NCI-H1436 treated with DMSO at 0.1 percent for 48 hours (cell line): ENCODE data around the gene NOTCH3.

Experiments used
- DNase-seq: peaks from one replicate; lab custom pipeline; 2025; lab: John Stamatoyannopoulos, UW

NOTCH3 gene

DNA sequence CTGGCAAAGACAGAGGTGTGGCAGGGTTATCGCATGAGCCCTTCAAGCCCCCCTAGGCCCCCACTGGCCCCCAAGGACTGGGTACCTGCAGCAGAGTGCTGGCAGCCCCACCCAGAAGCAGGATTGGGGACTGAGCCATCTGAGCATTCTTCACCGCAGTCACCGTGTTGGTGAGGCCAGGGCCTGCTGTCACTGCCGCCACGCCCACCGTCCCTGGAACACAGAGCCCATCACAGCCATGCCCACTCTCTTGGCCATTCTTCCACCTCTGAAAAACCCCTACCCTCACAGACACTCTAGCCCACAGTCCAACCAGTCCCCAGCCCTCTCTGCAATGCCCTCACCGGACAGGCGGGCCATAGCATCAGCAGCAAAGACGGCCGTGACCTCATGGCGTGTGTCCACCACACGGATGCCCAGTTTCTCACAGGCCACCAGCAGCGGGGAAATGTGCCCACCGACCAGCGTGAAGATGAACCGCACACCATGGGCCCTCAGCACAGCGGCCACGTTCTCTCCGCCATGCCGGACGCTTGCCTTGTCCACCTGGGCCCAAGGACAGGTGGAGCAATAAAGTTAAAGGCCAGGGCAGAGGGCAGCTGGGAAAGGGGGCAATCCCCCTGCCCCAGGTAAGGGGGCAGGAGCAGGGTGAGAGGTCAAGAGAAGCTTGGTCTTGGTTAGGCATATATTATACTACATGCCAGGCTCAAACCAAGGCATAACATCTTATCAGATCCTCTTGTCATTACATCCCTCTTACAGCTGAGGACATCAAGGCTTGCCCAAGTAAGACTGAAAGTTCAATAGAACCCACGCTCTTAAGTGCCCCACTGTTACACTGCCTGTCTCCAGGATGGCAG is 77.5 kb downstream of the NOTCH3 start:
- DNase-seq: no peak

DNA sequence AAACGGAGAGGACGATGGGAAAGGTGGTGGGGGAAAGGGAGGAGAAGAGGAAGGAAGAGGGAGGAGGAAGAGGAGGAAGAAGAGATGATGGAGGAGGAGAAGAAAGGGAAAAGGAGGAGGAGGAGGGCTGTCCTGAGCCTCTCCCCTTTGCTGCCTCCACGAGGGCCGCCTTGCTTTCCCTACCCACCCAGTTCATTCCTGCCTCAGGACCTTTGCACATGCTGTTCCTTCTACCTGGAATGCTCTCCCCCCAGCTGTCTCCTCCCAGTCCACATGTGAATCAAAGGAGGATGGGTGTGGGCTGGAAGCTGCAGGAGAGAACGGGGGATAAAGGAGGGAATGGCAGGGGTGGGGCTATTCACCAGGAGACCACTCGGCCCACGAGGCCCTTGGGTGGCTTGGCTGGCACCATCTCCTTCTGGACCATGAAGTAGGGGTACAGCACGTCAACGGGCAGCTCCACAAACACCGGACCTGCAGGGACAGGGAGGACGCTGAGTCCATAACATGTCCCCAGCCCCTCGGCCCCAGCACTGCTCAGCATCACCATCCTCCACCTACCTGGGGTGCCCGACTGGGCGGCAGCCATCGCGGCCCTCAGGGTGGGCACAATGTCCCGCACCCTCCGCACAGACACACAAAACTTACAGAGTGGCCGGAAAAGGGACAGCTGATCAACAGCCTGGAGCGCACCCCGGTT is 78.3 kb downstream of the NOTCH3 start:
- DNase-seq: no peak

DNA sequence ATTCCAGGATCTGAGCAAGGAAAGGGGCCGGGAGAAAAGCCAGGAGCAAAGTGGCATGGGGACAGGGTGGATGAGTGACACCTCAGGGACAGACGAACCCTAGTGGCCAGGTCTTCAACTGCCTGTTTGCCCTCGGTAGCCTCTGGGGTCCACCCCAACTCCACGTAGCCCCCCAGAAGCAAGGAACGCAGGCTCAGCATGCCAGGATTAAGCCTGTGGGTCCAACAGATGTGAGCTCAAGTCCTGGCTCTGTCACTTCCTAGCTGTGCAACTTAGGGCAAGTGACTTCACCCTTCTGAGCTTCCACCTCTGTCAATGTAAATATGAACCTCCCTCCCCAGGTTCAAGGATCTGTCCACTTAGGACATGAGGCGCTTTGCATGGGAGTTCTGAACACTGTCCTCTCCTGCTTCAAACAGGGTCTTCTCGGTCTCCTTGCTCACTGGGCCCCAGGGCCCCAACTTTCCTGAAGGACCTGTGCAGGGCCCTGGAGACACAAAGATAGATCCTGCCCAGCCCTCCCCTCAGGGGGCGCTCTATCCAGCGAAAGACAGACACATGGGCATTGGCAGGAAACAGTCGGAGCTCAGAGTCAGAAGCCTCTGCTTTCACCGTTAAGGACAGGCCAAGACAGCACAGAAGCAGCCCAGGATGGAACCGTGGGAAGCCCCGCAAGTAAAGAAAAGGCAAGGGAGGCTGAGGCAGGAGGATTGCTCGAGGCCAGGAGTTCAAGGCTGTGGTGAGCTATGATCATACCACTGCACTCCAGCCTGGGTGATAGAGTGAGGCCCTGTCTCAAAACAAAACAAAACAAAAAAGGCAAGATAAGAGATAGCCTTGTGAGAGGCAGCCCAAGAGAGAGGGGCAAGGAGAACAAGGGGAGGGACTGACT is 80.4 kb downstream of the NOTCH3 start:
- DNase-seq: no peak

DNA sequence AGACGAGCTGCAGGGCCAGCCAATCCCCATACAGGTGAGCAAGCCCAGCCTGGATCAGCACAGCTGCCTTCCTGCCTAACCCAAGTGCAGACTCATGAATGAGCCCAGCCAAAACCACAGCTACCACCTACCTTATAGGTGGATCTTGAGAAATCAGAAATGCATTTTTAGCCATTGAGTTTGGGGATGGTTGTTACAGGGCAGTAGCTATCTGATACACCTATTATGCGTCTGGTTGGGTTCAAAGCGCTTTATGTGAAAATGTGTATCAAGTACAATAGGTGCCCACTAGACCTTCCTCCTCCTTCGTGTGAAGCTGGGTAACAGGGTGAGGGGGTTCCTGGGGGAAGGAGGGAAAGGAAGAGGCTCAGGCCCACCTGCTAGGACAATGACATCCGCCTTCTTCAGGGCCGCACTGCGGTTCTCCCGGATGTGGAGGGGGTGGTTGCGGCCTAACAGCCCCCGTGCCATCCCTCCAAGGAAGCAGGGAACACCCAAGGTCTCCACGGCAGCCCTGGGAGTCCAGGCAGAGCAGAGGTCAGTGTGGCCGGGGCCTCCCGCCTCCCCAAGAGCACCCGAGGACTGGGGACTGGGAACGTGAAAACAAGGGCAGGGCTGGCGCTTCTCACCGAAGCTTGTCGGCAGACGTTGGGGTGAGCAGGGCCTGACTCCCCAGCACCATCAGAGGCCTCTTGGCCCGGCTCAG is 81.9 kb downstream of the NOTCH3 start:
- no peak for DNase-seq

DNA sequence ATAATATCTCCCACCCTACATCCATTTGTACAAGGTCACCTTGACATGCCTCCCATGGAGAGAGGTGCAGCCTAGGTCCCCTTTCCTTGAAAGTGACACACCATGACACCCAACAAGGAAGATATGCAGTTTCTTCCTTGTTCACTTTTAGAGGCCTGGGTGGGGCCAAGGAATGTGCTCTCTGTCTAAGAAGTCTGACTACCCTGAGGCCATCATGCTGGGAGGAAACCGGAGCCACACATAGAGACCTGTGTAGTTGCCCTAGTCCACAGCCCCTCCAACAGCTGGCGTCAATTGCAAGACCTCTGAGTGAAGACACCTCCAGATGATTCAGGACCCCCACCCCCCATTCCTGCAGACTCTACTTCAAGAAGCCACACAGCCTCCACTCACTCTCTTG is 82.5 kb downstream of the NOTCH3 start:
- no peak for DNase-seq

DNA sequence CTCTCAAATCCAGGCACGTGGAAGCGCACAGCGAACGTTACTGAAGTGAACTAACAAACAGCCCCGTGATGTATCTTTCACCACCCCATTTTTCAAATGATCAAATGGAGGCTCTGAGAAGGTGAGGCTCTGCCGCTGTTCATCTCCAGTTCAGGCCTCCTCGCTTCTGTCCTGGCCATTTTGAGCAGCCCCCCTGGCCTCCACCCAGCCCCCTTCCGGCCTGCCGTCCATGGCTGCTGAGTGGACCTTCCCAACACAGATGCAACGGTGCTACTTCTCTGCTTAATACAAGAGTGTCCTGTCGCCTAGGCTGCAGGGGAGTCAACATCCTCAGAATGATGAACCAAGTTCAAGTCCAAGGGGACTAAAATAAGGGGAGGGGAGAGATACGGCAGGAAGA is 83.9 kb downstream of the NOTCH3 start:
- no peak for DNase-seq

DNA sequence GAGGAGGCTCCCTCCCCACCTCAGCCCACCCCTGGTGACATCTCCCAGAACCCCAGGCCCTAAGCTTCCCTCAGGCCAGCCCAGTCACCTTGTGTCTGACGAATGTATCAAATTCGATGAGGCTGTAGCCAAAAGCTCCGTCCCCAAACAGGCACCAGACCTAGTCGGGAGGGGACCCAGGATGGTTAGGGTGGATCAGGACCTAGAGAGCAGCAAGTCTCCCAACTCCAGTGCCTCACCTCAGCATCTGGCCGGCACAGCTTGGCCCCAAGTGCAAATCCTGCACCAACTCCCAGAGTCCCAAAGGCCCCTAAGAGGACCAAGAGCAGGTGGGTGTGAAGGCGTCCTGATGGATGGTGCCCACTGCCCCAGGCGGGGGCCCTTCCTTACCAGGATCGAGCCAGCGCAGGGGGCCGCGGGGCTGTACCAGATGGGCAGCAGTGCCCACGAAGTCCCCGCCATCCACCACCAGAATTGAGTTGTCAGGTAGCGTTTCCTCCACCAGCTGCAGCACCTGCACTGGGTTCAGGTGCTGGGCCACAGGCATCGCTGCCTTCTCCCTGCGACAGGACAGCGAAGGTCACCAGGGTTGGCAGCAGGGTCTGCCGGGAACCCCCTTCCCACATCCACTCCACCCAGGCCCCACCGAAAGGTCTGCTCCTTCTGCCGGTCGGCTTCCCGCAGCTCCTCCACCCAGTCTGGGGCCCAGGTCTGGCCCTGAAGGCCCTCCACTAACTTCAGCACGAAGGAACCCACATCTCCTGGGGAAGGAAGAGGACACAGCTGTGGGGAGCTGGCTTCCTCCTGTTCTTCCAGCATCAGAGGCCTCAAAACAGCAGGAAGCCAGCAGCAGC is 84.8 kb downstream of the NOTCH3 start:
- no peak for DNase-seq

DNA sequence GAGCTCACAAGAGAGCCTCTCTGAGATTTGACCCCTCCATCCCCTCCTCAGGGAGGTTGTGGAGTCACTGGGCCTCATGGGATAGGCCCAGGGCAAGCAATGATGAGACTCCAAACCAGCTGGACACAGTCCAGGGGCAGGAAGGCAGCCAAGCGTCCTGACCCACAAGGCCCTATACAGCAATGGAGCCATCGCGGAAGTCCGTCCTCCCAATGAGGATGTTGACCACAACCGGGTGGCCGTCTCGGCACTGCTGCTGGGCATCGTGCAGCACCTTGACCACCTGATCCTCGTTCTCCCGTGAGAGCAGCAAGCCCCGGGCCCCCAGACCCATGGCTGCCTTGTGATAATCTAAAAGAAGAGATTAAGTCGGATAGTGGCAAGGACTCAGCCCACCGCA is 85.7 kb downstream of the NOTCH3 start:
- DNase-seq: no peak

DNA sequence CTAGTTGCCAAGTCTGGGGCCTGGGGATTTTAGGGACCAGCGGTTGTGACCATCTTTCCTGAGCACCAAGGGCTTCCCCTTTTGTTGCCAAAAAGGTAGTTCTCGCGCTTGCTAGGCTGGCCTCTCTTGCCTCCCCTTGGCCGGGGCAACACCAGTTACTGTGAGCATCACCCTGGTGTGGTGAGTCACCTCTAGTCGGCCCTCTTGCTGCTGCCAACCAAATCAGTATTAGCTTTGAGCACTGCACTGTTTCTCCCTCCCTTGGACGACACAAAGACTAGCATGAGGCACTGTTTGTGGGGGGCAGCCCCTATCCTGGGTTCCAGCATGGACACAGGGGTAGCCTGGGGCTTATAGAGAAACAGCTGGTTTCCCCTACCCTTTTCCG is 86.6 kb downstream of the NOTCH3 start:
- DNase-seq: no peak

DNA sequence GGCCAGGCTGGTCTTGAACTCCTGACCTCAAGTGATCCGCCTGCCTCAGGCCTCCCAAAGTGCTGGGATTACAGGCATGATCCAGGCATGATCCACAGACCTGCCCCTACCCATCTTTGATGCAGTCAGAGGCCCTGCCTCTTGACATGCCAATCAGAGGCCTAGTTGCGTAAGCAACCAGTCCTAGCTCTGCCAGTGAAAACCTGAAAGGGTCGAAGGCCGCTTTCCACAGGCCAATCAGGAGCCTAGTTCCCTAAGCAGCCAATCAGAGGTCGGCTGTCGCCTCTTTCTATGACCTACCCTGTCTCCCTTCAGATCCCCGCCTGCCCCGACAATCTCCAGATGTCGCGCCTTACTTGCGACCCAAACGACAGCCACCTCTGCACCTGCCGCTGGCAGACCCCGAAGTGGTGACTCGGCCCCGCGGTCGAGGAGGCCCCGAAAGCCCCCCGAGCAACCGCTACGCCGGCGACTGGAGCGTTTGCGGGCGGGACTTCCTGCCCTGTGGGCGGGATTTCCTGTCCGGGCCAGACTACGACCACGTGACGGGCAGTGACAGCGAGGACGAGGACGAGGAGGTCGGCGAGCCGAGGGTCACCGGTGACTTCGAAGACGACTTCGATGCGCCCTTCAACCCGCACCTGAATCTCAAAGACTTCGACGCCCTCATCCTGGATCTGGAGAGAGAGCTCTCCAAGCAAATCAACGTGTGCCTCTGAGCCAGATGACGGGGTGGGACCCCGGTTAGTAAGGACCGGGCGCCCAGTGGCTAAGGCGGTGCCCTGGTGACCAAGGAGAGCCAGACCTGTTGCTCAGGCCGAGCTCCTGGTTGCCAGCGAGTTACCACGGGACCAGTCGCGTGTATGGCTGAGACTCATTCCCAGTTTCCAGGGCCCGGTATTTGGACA is 87.3 kb downstream of the NOTCH3 start:
- DNase-seq: no peak

DNA sequence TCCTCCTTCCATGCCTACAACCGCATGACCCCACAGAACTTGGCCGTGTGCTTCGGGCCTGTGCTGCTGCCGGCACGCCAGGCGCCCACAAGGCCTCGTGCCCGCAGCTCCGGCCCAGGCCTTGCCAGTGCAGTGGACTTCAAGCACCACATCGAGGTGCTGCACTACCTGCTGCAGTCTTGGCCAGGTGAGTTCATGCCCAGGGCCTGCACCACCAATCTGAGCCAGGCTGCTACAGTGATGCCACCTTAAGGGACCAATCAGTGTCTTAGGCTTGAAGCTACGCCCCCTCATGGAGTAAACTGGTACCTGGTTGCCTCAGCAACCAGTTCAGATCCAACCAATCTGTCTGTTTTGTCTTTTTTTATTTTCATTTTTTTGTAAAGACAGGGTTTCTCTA is 88.4 kb downstream of the NOTCH3 start:
- DNase-seq: no peak

DNA sequence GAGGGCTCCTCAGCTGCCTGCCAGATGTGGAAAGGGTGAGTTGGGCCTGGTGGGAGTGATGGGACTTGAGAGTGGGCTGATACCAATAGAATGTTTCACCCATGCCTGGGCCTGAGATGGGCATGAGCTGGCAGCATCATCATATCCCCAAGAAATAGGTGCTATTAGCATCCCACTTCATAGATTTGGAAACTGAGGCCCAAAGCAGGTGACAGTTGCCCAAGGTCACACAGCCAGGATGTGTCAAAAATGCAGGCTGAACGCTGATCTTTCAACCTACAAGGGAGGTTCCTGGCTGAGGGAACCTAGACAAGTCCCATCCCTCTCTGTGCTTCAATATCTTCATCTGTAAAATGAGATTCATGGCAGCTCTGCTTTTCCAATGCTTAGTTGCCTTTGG is 89.0 kb downstream of the NOTCH3 start:
- DNase-seq: no peak

DNA sequence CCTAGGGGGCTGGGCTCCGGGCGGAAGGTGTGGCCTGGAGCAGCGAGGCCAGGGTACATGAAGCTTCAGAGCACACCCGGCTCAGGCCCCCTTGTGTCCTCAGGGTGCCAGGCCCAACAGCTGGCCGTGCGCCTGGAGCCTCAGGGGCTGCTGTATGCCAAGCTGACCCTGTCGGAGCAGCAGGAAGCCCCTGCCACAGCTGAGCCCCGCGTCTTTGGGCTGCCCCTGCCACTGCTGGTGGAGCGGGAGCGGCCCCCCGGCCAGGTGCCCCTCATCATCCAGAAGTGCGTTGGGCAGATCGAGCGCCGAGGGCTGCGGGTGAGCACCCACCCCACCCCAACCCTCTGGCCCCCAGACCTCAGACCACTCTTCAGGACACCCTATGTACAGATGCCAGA is 90.4 kb downstream of the NOTCH3 start:
- DNase-seq: no peak

DNA sequence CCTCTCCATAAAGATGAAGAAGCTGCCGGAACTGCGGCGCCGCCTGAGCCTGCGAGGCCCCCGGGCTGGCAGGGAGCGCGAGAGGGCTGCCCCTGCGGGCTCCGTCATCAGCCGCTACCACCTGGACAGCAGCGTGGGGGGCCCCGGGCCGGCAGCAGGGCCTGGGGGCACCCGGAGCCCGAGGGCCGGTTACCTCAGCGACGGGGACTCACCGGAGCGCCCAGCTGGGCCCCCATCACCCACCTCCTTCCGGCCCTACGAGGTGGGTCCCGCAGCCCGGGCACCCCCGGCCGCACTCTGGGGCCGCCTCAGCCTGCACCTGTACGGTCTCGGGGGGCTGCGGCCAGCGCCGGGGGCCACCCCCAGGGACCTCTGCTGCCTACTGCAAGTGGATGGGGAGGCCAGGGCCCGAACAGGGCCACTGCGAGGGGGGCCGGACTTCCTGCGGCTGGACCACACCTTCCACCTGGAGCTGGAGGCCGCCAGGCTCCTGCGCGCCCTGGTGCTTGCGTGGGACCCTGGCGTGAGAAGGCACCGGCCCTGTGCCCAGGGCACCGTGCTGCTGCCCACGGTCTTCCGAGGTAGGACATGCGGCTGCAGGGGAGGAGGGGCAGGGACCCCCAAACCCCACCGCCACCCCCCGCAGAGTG is 90.9 kb downstream of the NOTCH3 start:
- DNase-seq: no peak
